NAMALWA (cell line): Measurements from ENCODE around the gene ITPKB.
"Not testable (repeated sequence)": the region's sequence is repeated elsewhere in the genome, so short reads cannot be mapped to it uniquely, and the experiment has no call there.

Experiments
- DNase-seq: peaks from one replicate; pipeline ENCODE4 v3.0.0-alpha.2; 2015; ENCODE audit warnings: low spot score

The ITPKB gene

DNA sequence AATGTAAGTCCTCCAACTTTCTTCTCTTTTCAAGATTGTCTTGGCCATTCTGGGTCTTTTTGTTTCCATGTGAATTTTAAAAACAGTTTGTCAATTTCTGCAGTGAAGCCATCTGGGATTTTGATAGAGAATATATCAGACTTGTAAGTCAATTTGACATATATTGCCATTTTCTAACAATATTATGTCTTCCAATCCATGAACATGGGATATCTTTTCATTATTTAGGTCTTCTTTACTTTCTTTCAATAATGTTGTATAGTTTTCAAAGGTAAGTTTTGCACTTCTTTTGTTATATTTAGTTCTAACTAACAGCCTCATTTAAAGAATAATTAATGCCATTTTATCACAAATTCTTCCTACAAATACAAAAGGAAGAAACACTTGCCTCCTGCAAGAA is 117.1 kb downstream of the ITPKB start:
- no peak for DNase-seq

DNA sequence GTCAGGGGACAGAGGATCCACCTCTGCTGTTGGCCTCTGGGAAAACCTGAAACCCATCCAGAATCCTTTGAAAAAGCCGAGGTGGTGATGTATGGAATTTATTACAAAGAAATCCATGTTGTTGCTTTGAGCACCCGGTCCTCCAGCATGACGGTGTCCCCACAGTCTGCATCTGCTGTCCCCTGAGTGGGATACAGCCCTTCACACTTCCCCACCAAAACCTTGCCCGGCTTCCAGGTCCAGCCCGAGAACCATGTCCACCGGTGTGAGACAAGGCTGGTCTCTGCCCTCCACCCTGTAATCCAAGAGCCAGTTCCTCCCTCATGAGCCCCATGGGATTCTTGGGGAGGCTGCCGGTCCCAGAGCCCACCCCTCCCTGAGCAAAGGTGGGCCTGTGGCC is 120.1 kb downstream of the ITPKB start:
- no peak for DNase-seq

DNA sequence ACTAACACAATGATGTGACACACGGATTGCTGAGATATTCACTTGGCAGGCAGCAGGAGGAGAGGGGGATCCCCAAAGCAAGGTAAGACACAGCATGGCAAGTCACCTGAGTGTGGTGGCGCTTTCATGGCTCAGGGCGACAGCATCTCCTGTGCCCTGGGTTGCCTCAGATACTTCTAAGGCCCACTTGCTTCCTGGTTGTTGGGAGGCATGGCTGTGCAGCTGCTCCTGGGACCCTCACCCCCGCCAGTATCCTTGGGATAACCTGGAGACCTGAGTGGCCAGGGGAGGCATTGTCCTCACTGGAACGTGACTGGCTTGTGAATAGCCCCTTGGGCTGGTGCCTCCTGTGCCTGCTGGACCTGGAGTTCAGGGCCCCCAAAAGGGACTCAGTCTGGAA is 120.7 kb downstream of the ITPKB start:
- no peak for DNase-seq

DNA sequence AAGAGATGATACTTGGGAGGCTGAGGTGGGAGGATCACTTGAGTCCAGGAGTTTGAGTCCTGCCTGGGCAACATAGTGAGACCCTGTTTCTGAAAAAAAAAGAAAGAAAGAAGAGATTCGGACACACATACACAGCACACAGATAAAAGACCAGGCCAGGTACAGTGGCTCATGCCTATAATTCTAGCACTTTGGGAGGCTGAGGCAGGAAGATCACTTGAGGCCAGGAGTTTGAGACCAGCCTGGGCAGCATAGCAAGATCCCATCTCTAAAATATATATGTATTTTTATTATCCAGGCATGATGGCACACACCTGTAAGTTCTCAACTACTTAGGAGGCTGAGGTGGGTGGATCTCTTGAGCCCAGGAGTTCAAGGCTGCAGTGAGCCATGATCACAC is 121.4 kb downstream of the ITPKB start:
- DNase-seq = not testable (repeated sequence)

DNA sequence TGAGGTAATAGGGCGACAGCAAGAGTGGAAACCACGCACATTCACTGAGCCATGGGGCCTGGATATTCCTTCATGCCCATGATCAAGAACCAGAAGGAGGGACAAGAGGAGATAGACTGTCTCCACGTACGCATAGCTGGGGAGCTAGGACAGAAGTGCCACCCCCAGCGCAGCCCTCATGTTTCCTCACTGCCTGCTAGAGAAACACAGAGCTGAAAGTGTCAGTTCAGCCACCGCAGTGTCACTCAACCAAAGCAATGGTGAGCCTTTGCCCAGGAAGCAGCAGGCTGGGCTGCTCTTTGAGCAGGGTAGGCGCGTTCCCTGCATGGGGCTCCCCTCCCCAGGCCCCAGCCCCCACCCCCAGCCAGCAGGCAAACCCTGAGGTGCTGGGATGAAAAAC is 122.0 kb downstream of the ITPKB start:
- no peak for DNase-seq

DNA sequence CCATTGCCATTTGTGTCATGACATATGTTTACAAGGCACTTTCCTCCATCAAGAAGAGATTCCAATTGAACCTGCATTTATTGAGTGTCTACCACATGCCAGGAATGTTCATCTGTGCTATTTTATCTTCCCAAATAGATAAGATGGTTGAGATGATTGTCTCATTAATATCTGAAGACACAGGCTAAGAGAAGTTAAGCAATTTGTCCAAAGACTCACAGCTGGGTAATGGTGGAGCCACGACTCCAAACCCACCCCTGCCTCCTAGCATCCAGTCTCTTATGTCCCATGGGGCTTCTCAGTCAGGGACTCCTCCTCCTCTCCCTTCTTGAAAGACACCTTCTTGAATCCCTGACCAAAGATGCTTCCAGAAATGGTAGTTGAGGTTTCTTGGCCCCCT is 122.4 kb downstream of the ITPKB start:
- no peak for DNase-seq

DNA sequence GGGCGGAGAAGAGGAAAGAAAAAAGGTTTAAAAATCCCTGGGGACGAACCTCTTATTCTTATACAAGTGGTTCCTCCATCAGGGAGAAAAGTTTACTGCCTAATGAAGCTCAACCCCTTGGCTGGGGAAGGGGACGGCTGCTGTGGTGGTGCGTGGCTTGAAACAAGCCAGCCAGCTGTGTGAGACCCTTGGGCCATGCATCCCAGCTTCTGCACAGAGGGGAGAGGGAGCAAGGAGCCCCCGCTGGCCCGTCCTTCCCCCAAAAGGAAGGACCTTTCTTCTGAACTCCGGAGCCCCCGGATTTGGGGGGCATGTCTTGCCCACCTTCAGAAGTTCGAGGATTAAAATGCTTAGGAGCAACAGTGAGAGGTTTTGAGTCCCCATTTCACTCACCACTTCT is 123.2 kb downstream of the ITPKB start:
- DNase-seq = no peak

DNA sequence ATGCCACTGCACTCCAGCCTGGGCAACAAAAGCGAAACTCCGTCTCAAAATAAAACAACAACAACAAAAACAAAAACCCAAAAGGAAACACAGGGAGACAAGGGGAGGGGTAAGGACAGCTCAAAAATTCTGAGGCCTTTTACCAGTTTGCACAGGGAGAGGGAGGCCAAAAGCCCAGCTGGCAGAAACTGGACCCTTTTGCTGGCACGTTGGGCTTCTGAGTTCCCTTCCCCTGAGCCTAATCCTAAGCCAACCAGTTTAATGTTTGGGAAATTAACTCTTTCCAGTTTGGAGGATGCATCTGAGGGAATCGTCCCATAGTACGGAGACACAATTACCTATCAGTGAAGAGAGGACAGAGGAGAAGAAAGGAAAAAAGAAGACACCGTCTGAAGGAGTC is 127.1 kb downstream of the ITPKB start:
- not testable (repeated sequence) for DNase-seq

DNA sequence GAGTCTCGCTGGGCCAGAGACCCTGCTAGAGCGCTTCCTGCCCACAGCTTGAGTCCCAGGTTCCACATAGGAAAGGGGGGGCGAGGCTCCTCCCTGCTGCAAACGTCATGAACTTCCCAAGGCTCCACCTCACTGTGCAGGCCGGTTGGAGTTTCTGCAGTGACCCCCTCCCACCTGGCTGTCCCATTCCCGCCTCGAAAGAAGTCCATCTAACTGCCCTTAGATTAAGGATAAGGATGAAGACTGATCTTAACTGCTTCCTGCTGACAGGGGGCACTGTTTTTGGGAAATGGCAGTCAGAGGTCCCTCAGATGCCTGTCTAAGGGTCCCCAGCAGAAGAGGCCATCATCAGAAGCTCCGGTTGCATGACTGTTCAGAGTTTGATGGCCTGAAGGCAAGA is 127.8 kb downstream of the ITPKB start:
- DNase-seq = no peak

DNA sequence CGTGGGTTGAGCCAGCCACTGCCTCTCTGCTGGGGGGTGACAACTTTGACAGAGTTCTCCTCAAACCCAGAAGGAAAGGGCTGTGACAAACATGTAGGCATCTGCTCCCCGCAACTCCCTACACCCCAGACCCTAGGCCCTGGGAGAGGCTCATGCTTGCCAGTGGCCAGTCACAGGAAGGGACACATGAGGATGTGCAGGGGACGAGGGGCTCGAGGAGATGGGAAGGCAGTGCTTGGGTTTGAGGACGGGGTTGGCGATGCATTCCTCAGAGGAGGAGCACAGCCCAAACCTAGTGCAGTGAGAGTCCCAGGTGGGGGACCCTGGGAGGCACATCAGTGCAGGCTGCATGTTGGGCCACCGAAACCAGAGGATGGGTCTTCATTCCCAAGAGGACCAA is 128.4 kb downstream of the ITPKB start:
- no peak for DNase-seq

DNA sequence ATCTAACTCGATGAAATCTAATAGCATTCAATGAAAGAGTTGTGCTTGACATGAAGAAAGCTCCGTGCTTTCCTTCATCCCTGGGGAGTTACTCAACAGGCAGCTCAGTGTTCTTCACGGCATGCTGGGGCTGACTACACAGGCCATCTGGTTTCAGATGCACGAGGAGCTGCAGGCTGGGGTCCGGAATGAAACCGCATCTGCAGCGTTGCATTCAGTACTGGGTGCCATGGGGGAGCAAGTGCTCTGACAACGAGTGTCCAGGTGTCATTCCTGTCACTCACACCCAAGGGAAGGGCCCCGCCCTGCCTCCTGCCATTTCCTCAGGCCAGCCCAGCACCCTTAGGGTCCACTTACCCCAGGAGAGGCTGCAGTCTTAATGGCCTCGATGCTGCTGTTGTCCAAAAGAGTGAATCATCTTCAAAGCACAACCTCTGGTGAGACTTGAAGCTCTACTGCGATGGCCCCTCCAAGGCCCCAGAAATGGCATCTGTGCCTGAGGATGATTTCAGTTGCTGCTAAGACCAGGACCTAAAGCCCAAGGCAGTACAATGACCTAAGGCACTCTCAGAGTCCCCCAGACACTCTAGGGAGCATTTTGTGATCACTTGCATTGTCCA is 129.1 kb downstream of the ITPKB start:
- no peak for DNase-seq

DNA sequence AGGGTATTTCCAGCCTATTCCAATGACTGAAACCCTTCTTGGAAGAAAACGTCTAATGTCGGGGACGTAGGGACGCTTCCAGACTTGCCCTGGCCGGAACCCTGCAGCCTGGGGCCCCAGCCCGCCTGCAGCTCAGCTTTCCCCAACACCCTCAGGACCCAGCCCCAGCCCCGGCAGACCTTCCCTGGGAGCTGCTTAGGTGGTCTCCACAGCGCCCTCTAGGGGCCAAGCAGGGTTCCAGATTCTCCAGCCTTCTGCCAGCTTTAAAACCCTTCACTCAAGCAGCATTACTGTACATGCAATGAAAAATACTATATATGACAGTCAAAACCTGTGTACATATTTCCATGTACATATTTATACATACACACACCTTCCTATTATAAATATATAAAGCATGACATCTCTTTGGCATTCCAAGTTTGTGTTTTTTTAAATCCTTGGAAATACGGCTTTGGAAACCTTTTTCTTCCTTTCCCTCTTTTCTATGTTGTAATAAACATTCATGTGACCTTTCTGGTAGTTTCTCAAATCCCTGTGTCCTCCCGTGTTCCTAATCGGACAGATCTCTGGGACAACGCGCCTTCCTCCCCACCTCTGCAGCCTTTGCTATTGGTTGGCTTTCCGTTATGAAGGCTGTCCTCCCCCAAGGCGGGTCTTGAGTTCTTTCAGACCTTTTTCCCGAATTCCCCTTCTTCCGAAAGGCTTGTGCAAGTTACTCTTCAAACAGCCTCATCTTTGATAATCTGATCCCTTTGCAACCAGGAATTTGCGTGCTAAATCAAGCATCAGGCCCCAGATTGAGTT is 130.2 kb downstream of the ITPKB start:
- DNase-seq = peak; percentile 81

DNA sequence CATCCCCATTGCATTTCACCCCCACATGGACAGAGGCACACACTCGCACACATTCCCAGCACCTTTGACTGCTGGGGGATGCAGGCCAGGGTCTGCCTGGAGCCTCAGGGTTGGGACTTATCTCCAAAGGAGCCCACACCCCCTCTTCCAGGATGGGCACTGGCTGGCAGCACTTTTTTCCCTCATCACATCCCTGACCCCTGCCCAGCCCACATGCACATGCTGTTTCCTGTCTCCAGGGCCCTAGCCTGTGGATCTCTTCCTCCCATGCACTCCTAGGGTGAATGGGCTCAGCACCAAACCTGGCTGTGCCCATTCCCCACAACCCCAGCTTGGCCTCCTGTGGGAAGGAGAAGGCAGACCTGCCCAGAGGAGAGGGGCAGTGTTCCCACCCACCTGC is 131.3 kb downstream of the ITPKB start:
- no peak for DNase-seq

DNA sequence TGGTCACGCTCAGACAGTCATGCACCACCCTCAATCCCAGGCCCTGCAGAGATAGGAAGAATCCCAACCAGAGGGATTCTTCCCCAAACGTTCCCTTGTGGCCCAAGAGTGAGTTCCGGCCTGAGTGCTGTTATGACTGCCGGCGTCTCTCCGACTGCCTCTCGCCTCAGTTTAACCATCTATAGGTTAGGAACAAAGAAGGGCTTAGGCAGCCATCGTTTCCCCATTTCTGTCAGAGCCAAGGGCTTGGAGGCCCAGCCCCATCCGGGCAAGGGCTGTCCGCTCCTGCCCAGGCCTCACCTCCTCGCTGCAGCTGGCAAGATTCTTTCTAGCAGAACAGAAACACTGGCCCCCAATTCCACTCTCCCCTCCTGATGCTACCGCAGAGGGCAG is 131.8 kb downstream of the ITPKB start:
- no peak for DNase-seq

DNA sequence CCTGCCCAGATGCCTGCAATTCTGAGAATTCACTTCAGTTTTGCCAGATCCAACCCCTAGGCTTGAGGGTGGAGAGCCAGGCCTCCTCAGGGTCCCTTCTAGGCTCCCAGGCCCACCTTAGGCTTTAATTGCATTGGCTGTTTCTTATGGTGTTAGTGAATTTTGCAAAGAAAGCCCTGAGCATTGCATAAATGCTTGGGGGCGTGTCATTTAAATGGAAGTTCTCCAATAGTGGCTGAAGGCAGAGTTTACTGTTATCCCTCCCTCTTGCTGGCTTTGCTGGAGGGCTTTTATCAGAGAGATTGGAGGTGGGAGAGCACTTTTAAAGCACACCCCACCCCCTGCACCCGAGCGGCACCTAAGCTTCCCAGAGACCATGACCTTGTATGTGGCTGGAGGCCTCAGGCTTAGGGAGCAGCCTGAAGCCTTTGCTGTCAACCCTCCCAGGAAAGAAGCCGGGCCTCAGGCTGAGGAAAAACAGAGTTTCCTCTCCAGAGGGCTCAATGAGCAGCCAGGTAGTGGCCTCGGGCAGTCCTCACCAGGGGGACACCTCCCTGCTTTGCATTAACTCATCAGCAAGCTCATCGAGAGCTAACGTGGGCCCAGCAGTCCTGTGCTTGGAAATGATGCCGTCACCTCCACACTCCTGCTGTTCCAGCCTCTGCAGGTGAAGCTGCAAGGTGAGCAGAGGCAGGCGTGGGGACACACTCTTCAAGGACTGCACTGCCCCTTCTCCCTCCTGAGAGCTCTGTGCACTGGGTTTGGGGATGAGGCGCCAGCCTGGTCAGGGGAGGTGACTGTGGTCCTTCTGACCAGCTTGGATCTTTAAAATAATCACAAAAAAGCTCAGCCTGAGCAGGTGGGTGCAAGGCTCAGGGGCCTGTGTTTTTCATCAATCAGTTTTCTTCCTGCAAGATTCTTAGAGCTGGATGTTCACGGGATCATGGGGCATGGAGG is 132.5 kb downstream of the ITPKB start:
- DNase-seq = no peak

DNA sequence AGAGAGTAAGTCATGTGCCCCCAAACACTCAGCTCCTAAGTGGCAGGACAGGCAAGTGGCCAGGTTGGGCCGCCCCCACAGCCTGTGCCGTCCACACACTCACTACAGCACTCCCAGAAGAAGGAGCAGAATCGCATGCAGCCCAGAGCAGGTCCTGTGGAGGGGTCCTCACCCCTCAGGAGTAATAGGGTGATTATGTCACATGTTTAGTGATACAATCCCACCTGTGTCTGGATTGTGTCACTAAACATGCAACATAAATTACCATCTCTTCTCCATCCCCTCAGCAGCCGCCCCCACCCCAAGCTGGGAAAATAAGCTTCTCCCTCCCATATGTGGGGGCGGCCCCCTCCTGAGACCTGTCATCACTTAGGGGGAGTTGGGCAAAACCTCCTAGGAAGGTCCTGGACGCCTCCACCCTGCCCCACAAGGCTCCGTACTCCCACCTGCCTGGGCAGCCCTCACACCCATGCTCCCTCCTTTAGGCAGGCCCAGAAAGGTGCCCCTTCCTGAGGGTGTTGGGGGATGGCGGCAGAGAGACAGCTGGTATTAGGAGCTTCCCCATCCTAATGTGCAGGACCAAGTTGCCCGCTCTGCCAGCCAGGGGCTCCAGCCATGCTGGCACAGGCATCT is 133.6 kb downstream of the ITPKB start:
- no peak for DNase-seq

DNA sequence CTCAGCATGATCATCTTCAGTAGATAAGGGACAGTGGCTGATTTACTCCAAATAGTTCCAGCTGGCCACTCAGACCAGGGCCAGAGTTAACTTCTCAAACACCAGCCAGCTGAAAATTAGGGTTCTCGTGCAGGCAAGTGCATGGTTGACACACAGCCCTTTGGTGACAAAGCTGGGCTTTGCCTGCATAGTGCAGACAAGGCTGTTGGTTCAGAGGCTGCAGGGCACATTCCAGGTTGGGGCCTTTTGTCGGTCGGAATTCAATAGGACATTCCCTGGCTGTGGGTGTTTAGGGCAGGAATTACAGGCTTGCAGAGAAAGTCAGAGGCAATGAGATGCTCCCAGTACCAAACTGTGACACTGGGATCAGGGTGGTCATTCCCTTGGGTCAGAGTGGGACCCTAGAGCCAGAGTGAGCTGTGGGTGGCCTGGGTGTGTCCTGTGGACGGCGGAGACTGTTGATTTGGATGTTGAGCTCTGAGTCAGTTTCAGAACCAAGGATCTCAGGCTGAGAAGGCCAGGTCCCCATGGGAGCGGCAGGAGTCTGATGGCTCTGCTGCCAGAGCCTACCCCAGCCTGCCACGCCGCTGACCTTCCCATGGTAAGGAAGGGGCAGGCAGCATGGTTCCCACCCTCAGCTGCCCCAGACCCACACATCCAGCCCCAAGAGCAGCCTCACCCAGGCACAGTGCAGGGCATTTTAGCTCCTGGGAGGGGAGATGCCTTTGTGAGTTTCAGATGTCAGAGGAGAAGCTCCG is 134.3 kb downstream of the ITPKB start:
- DNase-seq = no peak

DNA sequence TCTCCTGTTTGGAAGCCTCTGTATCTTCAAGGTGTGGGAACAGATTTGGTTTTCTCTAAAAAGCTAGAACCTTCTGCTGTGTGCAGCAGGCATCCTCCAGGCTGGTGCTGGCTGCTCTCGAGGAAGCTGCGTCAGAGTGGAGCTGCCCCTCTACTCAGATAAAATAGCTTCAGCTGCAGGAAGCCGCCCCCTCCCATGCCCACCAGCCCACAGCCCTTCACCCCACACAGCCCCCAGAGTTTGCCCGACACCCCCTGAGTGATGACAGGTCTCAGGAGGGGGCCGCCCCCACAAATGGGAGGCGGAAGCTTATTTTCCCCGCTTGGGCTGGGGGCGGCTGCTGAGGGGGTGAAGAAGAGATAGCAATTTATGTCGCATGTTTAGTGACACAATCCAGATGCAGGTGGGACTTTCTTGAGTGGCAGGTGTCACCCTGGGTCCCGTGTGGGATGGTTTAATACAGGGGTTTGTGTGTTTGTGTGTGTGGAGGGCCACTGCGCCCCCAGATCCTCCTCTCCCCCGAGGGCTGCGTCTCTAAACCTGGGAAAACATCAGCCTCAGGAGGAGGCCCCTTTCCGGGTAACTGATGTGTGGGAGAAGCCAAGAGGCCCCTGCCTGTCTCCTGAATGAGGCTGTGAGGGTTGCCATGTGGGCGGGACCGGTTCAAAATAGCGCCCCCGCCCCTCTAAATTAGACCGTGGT is 135.1 kb downstream of the ITPKB start:
- no peak for DNase-seq

DNA sequence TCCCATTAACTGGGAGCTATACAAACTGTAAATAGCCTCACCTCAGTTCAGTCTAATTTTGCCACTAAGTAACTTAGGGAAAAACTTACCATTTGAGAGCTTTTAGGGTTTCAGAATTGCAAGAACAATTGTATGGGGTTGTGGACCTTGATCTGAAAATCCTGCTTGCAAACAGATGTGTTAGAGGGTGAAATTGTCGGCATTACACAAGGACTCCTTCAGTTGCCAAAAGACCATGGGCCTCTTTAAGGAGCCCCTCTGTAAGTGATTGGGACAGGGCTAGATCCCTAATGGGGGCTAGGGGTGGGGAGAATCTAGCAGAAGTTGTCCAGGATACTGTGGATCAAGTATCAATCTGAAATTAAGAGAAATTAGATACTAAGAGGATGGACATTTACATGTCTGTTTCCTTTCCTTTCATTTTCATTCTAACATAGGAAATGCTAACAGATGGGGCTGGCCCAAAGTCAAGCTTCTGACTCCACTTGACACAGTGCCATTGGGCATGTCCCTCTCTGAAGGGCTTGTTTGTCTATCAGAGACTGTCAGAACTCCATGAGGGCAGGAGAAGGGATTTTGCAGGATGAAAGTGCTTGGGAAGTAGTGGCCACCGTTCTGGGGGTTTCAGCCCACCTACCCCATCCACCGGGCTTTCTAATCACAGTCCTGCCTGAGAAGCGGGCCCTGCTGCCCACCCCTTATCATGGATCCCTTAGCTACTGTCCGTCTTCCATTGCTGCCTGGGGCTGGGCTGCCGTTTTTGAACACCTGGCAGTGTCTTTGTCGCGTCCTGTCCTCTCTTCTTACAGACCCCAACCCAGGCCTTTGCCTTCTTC is 135.8 kb downstream of the ITPKB start:
- DNase-seq = no peak
